GM18505 (cell line): Measurements from ENCODE around the gene TEKTIP1.
"Not testable (repeated sequence)": the region's sequence is repeated elsewhere in the genome, so short reads cannot be mapped to it uniquely, and the experiment has no call there.

Experiments used
- ATAC-seq: cut with Tn5 transposase; IDR thresholded peaks from one replicate; pipeline ENCODE4 v1.9.1; 2021; ENCODE audit not compliant: unreplicated experiment
- POLR2A ChIP-seq: IDR thresholded peaks from 4 replicates; pipeline ENCODE4 v1.6.1; 2011; ENCODE audit warnings: borderline replicate concordance; ENCODE audit not compliant: insufficient read depth, insufficient read length; ENCODE audit errors: extremely low read depth

Gene TEKTIP1

DNA sequence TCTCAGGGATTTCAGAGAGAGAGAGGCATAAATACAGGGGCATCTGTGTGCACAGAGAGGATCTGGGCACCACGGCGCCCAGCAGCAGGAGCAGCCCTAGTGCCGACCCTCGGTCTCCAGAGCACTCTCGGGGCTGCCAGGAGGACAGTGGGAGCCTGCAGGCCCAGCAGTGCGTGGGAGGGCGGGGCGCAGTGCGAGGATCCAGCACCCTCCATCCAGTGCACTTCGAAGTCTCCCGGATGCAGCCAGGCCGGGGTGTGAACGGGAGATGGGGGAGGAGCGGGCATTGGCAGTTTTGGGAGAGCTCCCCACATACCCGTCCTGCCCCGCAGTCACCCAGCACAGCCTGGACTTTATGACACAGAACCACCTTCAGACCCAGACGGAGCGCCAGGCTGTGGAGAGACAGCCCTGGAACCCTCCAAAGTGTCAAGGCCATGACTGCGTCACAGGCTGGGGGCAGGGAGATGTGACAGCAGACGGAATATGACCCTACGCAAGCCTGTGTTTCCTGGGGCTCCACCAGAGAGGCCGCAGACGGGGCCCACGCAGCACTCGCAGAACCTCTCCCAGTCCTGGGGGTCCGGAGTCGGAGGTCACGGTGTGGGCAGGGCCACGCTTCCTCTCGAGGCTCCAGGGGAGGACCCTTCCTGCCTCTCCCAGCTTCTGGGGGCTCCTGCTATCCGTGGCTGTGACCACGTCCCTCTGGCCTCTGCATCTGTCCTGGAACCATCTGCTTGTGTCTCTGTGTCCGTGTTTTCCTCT, 14.7 kb upstream of the TEKTIP1 start:
- ATAC-seq = no peak
- peak; percentile 16 for TF ChIP-seq POLR2A

DNA sequence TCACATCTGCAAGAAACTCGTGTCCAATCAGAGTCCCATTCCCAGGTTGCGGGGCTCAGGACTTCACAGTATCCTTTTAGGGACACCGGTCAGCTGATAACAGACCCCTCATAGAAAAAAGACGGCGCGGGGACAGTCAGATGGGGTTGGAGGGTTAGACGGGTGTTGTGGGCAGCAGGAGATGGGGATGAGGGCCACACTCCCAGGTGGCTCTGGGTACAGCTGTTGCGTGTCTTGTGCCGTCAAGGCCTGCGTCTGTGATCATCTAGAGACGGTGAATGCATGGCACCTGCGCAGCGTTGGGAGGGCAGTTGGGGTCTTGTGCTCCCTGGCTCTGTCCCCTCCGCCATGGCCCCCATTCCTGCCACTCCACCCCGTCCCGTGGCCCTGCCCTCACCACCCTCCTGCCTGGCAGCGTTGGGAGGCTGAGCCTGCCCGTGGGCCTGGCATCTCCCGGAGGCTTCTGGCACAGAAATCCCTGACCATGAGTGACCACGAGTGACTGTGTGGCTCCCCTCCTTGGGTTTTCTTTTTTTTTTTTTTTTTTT, 14.0 kb upstream of the TEKTIP1 start:
- no peak for TF ChIP-seq POLR2A
- ATAC-seq = no peak

DNA sequence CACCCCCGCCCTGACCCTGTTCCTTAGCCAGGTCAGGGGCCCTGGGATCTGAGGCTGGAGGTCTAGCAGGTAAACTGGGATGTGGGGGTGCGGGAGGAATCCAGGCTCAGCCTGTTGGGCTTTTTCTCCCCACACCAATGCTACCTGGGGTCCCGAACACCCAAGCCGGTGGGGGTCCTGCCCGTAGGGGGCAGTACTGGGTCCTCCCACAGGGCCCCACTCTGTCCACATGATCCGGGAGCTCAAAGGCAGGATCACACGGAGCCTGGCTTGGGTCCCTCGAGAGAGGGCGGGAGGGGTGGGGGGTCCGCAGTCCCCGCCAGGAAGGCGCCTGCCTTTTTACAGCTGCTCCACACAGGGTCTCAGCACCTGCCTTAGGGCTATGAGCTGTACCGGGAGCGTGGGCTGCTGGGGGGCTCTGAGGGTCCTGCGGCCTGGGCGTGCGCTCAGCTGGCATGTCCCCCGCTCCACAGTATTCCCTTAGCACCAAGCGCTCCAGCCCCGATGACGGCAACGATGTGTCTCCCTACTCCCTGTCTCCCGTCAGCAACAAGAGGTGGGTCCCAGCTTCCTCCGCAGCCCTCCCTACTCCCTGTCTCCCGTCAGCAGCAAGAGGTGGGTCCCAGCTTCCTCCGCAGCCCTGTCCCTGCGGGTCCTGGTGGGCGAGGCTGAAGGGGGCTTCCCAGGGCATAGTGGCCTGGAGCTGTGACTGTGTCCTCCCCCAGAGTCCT, 12.3 kb upstream of the TEKTIP1 start:
- TF ChIP-seq POLR2A = no peak
- ATAC-seq = no peak

DNA sequence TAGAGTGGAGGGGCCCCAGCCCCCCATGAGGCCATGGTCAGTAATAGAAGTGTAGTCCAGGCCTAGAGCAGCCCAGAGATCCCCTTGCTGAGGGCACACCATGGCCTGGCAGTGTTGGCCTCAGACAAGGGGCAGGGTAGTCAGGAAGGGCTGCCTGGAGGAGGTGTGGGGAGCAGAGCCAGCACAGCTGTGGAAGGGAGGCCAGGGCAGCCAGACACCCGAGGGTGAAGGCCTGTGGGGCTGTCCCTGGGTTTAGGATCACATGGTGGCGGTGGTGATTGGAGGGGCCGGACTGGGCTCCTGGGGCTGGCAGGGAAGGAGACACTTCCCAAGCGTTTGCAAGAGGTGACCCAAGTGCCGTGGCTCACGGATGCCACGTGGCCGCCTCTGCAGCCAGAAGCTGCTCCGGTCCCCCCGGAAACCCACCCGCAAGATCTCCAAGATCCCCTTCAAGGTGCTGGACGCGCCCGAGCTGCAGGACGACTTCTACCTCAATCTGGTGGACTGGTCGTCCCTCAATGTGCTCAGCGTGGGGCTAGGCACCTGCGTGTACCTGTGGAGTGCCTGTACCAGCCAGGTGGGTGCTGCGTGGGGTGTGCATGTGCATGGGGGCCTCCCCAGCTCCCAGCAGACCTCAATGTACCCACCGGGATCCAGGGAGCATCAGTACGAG, 11.6 kb upstream of the TEKTIP1 start:
- no peak for TF ChIP-seq POLR2A
- no peak for ATAC-seq

DNA sequence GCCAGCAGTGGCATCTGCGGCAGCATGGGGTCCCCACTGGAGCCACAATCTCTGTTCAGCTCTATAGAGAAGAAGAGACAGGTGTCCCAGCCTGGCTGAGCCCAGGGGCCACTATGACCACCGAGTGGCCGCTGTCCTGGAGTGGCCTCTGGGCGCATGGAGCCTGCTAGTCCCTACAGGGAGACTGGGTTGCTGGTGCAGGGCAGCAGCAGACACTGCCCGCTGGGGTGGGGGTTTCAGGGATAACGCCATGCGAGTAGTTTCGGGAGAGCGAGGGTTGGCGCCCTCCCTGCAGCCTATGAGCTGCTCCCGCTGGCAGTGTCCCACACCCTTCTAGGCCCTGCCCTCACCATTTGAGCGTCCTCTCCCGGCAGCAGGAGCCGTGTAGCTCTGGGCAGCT, 10.9 kb upstream of the TEKTIP1 start:
- no peak for TF ChIP-seq POLR2A
- ATAC-seq = no peak

DNA sequence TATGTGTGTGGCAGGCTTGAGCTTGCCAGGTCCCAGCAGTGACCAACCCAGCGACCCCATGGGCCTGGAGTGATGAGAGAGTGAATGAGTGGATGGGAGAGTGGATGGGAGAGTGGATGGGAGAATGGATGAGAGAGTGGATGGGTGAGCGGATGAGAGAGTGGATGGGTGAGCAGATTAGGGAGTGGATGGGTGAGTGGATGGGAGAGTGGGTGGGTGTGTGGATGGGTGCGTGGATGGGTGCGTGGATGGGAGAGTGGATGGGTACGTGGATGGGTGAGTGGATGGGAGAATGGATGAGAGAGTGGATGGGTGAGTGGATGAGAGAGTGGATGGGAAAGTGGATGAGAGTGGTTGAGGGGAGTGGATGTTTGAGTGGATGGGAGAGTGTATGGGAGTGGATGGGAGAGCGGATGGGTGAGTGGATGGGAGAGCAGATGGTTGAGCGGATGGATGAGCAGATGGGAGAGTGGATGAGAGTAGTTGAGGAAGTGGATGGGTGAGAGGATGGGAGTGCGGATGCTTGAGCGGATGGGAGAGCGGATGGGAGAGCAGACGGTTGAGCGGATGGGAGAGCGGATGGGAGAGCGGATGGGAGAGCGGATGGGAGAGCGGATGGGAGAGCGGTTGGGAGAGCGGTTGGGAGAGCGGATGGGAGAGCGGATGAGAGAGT, 10.3 kb upstream of the TEKTIP1 start:
- ATAC-seq = no peak
- no peak for TF ChIP-seq POLR2A

DNA sequence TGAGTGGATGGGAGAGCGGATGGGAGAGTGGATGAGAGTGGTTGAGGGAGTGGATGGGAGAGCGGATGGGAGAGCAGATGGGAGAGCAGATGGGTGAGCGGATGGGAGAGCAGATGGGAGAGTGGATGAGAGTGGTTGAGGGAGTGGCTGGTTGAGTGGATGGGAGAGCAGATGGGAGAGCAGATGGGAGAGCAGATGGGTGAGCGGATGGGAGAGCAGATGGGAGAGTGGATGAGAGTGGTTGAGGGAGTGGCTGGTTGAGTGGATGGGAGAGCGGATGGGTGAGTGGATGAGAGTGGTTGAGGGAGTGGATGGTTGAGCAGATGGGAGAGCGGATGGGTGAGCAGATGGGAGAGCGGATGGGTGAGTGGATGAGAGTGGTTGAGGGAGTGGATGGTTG, 9.7 kb upstream of the TEKTIP1 start:
- ATAC-seq = not testable (repeated sequence)

DNA sequence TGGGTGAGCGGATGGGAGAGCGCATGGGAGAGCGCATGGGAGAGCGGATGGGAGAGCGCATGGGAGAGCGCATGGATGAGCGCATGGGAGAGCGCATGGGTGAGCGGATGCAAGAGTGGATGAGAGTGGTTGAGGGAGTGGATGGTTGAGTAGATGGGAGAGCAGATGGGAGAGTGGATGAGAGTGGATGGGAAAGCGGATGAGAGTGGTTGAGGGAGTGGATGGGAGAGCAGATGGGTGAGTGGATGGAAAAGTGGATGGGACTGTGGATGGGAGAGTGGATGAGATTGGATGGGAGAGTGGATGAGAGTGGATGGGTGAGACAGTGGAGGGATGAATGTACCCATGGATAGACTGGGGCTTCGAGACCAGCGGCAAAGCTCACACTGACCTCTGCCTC, 8.6 kb upstream of the TEKTIP1 start:
- no peak for ATAC-seq
- TF ChIP-seq POLR2A = no peak

DNA sequence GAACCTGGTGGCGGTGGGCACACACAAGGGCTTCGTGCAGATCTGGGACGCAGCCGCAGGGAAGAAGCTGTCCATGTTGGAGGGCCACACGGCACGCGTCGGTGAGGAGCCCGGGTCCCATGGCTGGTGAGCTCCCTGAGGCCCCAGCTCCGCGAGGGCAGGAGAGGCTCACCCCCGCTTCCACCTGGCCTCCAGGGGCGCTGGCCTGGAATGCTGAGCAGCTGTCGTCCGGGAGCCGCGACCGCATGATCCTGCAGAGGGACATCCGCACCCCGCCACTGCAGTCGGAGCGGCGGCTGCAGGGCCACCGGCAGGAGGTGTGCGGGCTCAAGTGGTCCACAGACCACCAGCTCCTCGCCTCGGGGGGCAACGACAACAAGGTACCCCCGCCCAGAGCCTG, 7.3 kb upstream of the TEKTIP1 start:
- no peak for TF ChIP-seq POLR2A
- ATAC-seq = no peak

DNA sequence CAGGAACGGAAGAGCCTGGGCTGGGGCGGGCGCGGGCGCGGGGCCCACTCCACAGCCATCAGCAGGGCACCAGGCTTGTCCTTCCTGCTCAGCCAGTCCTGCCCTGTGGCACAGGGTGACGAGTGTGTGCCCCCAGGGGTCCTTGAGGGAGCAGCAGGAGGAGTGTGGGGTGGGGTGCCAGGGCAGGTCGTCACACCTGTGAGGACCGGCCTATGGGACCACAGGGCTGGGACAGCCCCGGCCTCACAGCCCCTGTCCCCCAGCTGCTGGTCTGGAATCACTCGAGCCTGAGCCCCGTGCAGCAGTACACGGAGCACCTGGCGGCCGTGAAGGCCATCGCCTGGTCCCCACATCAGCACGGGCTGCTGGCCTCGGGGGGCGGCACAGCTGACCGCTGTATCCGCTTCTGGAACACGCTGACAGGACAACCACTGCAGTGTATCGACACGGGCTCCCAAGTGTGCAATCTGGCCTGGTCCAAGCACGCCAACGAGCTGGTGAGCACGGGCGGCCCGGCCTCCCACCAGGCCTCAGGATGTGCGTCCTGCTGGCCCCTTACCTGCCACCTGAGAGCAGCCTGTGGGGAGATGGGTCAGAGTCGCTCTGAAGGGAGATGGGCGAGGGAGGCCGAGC, 6.7 kb upstream of the TEKTIP1 start:
- no peak for TF ChIP-seq POLR2A
- no peak for ATAC-seq

DNA sequence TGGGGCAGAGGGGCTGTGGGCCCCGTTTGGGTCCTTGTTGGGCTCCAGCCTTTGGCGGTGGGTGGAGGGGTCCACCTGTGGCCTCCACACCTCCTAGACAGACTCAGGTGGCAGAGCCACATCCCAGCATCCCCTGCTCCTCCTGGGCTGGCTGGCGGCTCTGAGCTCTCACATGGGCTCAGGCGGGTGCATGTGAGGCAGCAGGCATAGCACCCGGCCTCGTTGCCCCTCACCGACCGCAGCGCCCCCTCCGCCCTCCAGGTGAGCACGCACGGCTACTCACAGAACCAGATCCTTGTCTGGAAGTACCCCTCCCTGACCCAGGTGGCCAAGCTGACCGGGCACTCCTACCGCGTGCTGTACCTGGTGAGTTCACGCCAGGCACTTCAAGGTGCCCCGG, 5.9 kb upstream of the TEKTIP1 start:
- no peak for TF ChIP-seq POLR2A
- ATAC-seq = no peak

DNA sequence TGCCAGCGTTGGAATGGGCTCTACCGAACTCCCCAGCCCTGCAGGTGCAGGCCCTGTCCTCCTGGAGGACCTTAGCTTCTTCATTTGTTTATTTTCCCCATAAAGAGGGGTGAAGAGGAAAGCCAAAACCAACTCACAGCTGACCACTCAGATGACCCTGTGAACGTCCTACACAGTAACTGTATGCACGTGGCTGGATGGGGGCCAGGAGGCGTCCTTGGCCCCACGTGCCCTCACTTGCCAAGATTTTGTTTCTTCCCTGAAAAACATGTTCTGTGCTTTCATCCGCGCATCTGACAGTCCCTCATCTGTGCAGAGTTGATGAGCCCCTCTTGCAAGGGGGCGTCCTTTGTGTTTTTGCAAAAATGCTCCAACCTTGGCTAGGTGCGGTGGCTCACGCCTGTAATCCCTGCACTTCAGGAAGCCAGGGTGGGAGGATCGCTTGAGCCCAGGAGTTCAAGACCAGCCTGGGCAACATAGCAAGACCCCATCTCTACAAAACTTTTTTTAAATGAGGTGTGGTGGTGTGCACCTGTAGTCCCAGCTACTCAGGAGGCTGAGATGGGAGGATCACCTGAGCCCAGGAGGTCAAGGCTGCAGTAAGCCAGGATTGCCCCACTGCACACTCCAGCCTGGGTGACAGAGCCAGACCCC, 5.3 kb upstream of the TEKTIP1 start:
- TF ChIP-seq POLR2A = no peak

More for the DNA sequence above, 5.3 kb upstream of the TEKTIP1 start:
- no peak for ATAC-seq
